SU-DHL-6 (cell line): ENCODE data around the gene TIMP2.

Experiments used
- H2AFZ ChIP-seq: fragments of 200-600 bp; sonication (generic); 2 replicates; pipeline ENCODE4 v1.6.1; 2014; ENCODE audit warnings: low read depth, mild to moderate bottlenecking, moderate library complexity, mixed read lengths, antibody characterized with exemption, low read length; ENCODE audit not compliant: severe bottlenecking
- H3F3A ChIP-seq: fragments of 200-600 bp; shearing (Covaris generic); 2 replicates; pipeline ENCODE4 v1.6.0; 2016; ENCODE audit warnings: antibody characterized with exemption, mild to moderate bottlenecking; ENCODE audit not compliant: insufficient read depth
- H3K27ac ChIP-seq: fragments of 200-600 bp; sonication (generic); 2 replicates; pipeline ENCODE4 v1.5.1; 2016; ENCODE audit warnings: low read depth, mild to moderate bottlenecking, low read length, moderate library complexity, mixed read lengths
- H3K27me3 ChIP-seq: fragments of 200-600 bp; sonication (generic), shearing (Covaris generic); 2 replicates; pipeline ENCODE4 v1.6.0; 2014; ENCODE audit warnings: mild to moderate bottlenecking, low read length
- H3K36me3 ChIP-seq: fragments of 200-600 bp; sonication (generic); 2 replicates; pipeline ENCODE4 v1.6.1; 2014; ENCODE audit warnings: mild to moderate bottlenecking, low read length, mixed read lengths
- H3K4me2 ChIP-seq: fragments of 300-600, 200-600 bp; shearing (Covaris generic), sonication (generic); 2 replicates; pipeline ENCODE4 v1.6.0; 2014; ENCODE audit warnings: low read length, low read depth, mild to moderate bottlenecking; ENCODE audit not compliant: poor library complexity, severe bottlenecking
- H3K4me3 ChIP-seq: fragments of 200-600 bp; sonication (generic); 2 replicates; pipeline ENCODE4 v1.5.1; 2014; ENCODE audit warnings: antibody characterized with exemption, low read length, mild to moderate bottlenecking, mixed read lengths; ENCODE audit not compliant: insufficient read depth, poor library complexity, severe bottlenecking
- H3K79me2 ChIP-seq: fragments of 200-600 bp; sonication (generic); 2 replicates; pipeline ENCODE4 v1.6.1; 2014; ENCODE audit warnings: mild to moderate bottlenecking, low read length, moderate library complexity; ENCODE audit not compliant: insufficient read depth
- H3K9ac ChIP-seq: fragments of 200-600 bp; sonication (generic); 2 replicates; pipeline ENCODE4 v1.7.0; 2014; ENCODE audit warnings: mild to moderate bottlenecking, low read length
- H3K9me2 ChIP-seq: fragments of 200-600 bp; sonication (generic); replicated peaks from 2 replicates; pipeline ENCODE4 v1.6.1; 2014; ENCODE audit warnings: low read length; ENCODE audit not compliant: insufficient read depth
- H3K9me3 ChIP-seq: fragments of 200-600 bp; sonication (generic); 2 replicates; pipeline ENCODE4 v1.6.1; 2014; ENCODE audit warnings: low read length, mixed read lengths; ENCODE audit not compliant: insufficient read depth
- H4K20me1 ChIP-seq: fragments of 200-600 bp; sonication (generic); 2 replicates; pipeline ENCODE4 v1.6.1; 2014; ENCODE audit warnings: low read depth, mild to moderate bottlenecking, antibody characterized with exemption, low read length, moderate library complexity, mixed read lengths
- CTCF ChIP-seq: fragments of 200-600 bp; sonication (generic); IDR thresholded peaks from one replicate; pipeline ENCODE4 v1.5.1; 2017; ENCODE audit warnings: antibody characterized with exemption, mild to moderate bottlenecking, low read length, moderate library complexity; ENCODE audit not compliant: insufficient read depth, poor library complexity, severe bottlenecking
- EZH2phosphoT487 ChIP-seq: fragments of 200-600 bp; sonication (generic), shearing (Covaris generic); conservative IDR thresholded peaks from 2 replicates; pipeline ENCODE4 v1.6.1; 2018; ENCODE audit warnings: mild to moderate bottlenecking, antibody characterized with exemption, low read length, moderate library complexity, mixed read lengths

TIMP2 gene

GRCh38 chr17:78944026-78944425 is 18.8 kb upstream of the TIMP2 start:
- no peaks in the 10 kb centered on the region for H3K9me3 ChIP-seq
- no peaks in the 10 kb centered on the region for H3K79me2 ChIP-seq
- H3K4me3 ChIP-seq, result no peak overlapping the region
- H3K4me2 ChIP-seq, result no peak overlapping the region
- no peaks in the 10 kb centered on the region for H3F3A ChIP-seq
- H2AFZ ChIP-seq, result no peak overlapping the region
- H4K20me1 ChIP-seq, result no peaks in the 10 kb centered on the region
- no peak overlapping the region for H3K9ac ChIP-seq
- H3K27ac ChIP-seq, result no peak overlapping the region
- H3K9me2 ChIP-seq, result no peaks in the 10 kb centered on the region
- TF ChIP-seq EZH2phosphoT487 (no peak), CTCF (no peak)
- no peaks in the 10 kb centered on the region for H3K36me3 ChIP-seq
- no peaks in the 10 kb centered on the region; the same call in 1 of the 2 replicates for H3K27me3 ChIP-seq

- Histone ChIP-seq H3K36me3 (no peaks in the 10 kb centered on the region), H3K9ac (no peak overlapping the region), H3K4me2 (no peak overlapping the region), H3F3A (no peaks in the 10 kb centered on the region), H3K27ac (no peak overlapping the region), H3K4me3 (no peak overlapping the region), H3K27me3 (no peaks in the 10 kb centered on the region; the same call in 1 of the 2 replicates), H2AFZ (no peak overlapping the region), H3K9me3 (no peaks in the 10 kb centered on the region), H3K79me2 (no peaks in the 10 kb centered on the region), H3K9me2 (no peaks in the 10 kb centered on the region), H4K20me1 (no peaks in the 10 kb centered on the region)
- TF ChIP-seq EZH2phosphoT487 (no peak), CTCF (no peak)
These were observed 15.5 kb upstream of the TIMP2 start for GRCh38 chr17:78940708-78941107.

DNA sequence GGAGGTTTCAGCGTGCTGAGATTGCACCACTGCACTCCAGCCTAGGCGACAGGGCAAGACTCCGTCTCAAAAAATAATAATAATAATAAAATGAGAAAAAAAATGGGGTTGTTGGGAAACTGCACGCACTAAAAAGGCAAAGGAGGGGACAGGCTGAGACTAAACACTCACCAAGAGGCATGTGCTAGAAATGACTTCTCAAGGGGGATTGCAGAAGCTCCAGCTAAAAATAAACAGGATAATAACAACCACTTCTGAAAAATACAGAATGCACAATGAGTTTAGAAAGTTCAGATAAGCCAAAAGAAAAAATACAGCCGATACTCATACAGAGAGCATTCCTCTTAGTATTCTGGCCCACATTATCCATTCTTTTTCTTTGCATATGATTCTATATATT is 15.1 kb upstream of the TIMP2 start:
- H3K36me3 ChIP-seq, result no peaks in the 10 kb centered on the region
- no peaks in the 10 kb centered on the region for H3K9me3 ChIP-seq
- no peak for TF ChIP-seq EZH2phosphoT487
- no peak for TF ChIP-seq CTCF
- H4K20me1 ChIP-seq, result no peaks in the 10 kb centered on the region
- H3F3A ChIP-seq, result no peaks in the 10 kb centered on the region
- no peak overlapping the region for H3K4me2 ChIP-seq
- no peaks in the 10 kb centered on the region for H3K9me2 ChIP-seq
- no peaks in the 10 kb centered on the region for H3K79me2 ChIP-seq
- no peak overlapping the region for H3K27ac ChIP-seq
- H2AFZ ChIP-seq, result no peak overlapping the region
- no peak overlapping the region for H3K4me3 ChIP-seq
- no peaks in the 10 kb centered on the region; the same call in 1 of the 2 replicates for H3K27me3 ChIP-seq
- H3K9ac ChIP-seq, result no peak overlapping the region

- no peaks in the 10 kb centered on the region for H3K9me3 ChIP-seq
- H3K4me2 ChIP-seq, result no peak overlapping the region
- TF ChIP-seq CTCF (no peak), EZH2phosphoT487 (no peak)
- no peak overlapping the region for H3K4me3 ChIP-seq
- no peak overlapping the region for H3K27ac ChIP-seq
- H3K27me3 ChIP-seq, result no peaks in the 10 kb centered on the region; the same call in 1 of the 2 replicates
- H3K36me3 ChIP-seq, result no peaks in the 10 kb centered on the region
- no peaks in the 10 kb centered on the region for H3F3A ChIP-seq
- H3K9ac ChIP-seq, result no peak overlapping the region
- no peaks in the 10 kb centered on the region for H4K20me1 ChIP-seq
- no peaks in the 10 kb centered on the region for H3K79me2 ChIP-seq
- H3K9me2 ChIP-seq, result no peaks in the 10 kb centered on the region
- H2AFZ ChIP-seq, result no peak overlapping the region
These were observed 14.4 kb upstream of the TIMP2 start for GRCh38 chr17:78939615-78940014.
